K562 (cell line): Measurements from ENCODE around the gene IRF1. TPM values are rescaled to one million over a fixed set of nuclear protein-coding genes. Genes with fewer than 3 reads are reported as not detected.

Experiments used
- CAMTA2 ChIP-seq: fragments of 250-450 bp; sonication (Bioruptor Pico); conservative IDR thresholded peaks from 2 replicates; pipeline ENCODE4 v1.5.1; 2022
- CREB1 ChIP-seq, 2 experiments: sonication (generic) in 1 of 2; formaldehyde crosslinking in 1 of 2; IDR thresholded peaks; 2 replicates each; pipeline versions ENCODE4 v1.6.1 to v1.8.0; 2012 to 2022; ENCODE audit warnings: inconsistent platforms in 1 of 2, mild to moderate bottlenecking in 1 of 2, missing genetic modification reagents in 1 of 2, moderate library complexity in 1 of 2
- E2F3 ChIP-seq: fragments of 250-450 bp; sonication (Bioruptor Pico); IDR thresholded peaks from 2 replicates; pipeline ENCODE4 v1.4.0; 2020; ENCODE audit warnings: mild to moderate bottlenecking
- EGR1 ChIP-seq: fragments of 450-650 bp; conservative IDR thresholded peaks from 2 replicates; pipeline ENCODE4 v1.6.1; 2017; ENCODE audit warnings: mild to moderate bottlenecking
- ESRRB ChIP-seq: fragments of 250-450 bp; sonication (Bioruptor Pico); IDR thresholded peaks from 2 replicates; pipeline ENCODE4 v1.5.0; 2020; ENCODE audit warnings: mild to moderate bottlenecking, moderate library complexity, borderline replicate concordance
- FOSL1 ChIP-seq: fragments of 200-800 bp; sonication (Bioruptor generic); conservative IDR thresholded peaks from 2 replicates; pipeline ENCODE4 v1.6.1; 2016; ENCODE audit warnings: missing genetic modification characterization, missing compliant biosample characterization
- FOXA1 ChIP-seq: fragments of 450-650 bp; IDR thresholded peaks from 2 replicates; pipeline ENCODE4 v1.6.1; 2016; ENCODE audit warnings: mild to moderate bottlenecking, borderline replicate concordance
- FOXA3 ChIP-seq, 2 experiments: fragments of 450-650 bp in 1 of 2; sonication (generic) in 1 of 2; formaldehyde crosslinking; IDR thresholded peaks in 1 of 2; conservative IDR thresholded peaks in 1 of 2; 2 replicates each; pipeline versions ENCODE4 v1.4.0 to v1.8.0; 2020 to 2022; ENCODE audit warnings: mild to moderate bottlenecking in 2 of 2, missing genetic modification reagents in 1 of 2
- FOXK1 ChIP-seq: sonication (generic); formaldehyde crosslinking; IDR thresholded peaks from 2 replicates; pipeline ENCODE4 v1.8.0; 2022; ENCODE audit warnings: missing genetic modification reagents, mild to moderate bottlenecking, borderline replicate concordance
- HNRNPH1 ChIP-seq: fragments of 200-400 bp; formaldehyde crosslinking; optimal IDR thresholded peaks from 2 replicates; pipeline ENCODE3; 2017; ENCODE audit warnings: low read depth, mild to moderate bottlenecking, low read length, moderate library complexity
- KDM4B ChIP-seq, 2 experiments: fragments of 450-650 bp in 1 of 2; sonication (generic) in 1 of 2; IDR thresholded peaks; 2 replicates each; pipeline ENCODE4 v1.6.1; 2016 to 2017; ENCODE audit warnings: borderline replicate concordance in 2 of 2, antibody characterized with exemption in 1 of 2, low read depth in 1 of 2, mild to moderate bottlenecking in 1 of 2
- KHSRP ChIP-seq: fragments of 450-650 bp; IDR thresholded peaks from 2 replicates; pipeline ENCODE4 v1.6.1; 2017
- NFXL1 ChIP-seq: fragments of 450-650 bp; formaldehyde crosslinking; IDR thresholded peaks from 2 replicates; pipeline ENCODE4 v1.4.0; 2021; ENCODE audit warnings: mild to moderate bottlenecking
- SMARCA5 ChIP-seq: fragments of 450-650 bp; IDR thresholded peaks from 2 replicates; pipeline ENCODE4 v1.6.1; 2016
- ZKSCAN8 ChIP-seq: fragments of 200-800 bp; sonication (Bioruptor generic); IDR thresholded peaks from 2 replicates; pipeline ENCODE4 v1.6.1; 2016; ENCODE audit warnings: missing genetic modification characterization, missing compliant biosample characterization
- ZNF318 ChIP-seq, 2 experiments: fragments of 450-650 bp; IDR thresholded peaks; 2 replicates each; pipeline ENCODE4 v1.6.1; 2016; ENCODE audit warnings: mild to moderate bottlenecking in 2 of 2, borderline replicate concordance in 1 of 2, low read depth in 1 of 2, moderate library complexity in 1 of 2
- ZNF785 ChIP-seq: fragments of 250-450 bp; sonication (Bioruptor Pico); IDR thresholded peaks from 2 replicates; pipeline ENCODE4 v1.4.0; 2020; ENCODE audit warnings: mild to moderate bottlenecking
- polyA plus RNA-seq, 8 experiments: library from polyadenylated mRNA; depleted of rRNA in 4 of 8; stranded (reverse) in 5 of 8; unstranded in 3 of 8; fragments of >200 nt; fragmentation: Nextera tagmentation in 2 of 8; fragmentation: Illumina TruSeq in 1 of 8; extraction: Ambion mirVana in 2 of 8; extraction: Trizol in 1 of 8; gene quantifications; 2 replicates each; pipeline versions ENCODE4 v1.2.1 to v1.2.3, GENCODE V29; 2011 to 2014; ENCODE audit warnings: inconsistent platforms in 1 of 8, missing spikeins in 1 of 8
- total RNA-seq, 7 experiments: library from RNA; depleted of rRNA in 6 of 7; stranded (reverse); fragments of >200 nt in 6 of 7; fragmentation: Illumina TruSeq in 2 of 7; extraction: Trizol in 2 of 7; gene quantifications; 2 replicates each; pipeline versions ENCODE4 v1.2.1 to v1.2.3, GENCODE V29; 2011 to 2021; ENCODE audit warnings: low replicate concordance in 1 of 7

IRF1 gene
- total and polyA plus RNA-seq, 9 of the 15 experiments (the other 6 are each of a cell fraction or from before 2014, with no cell fraction given): 1.1 to 12.3 (median 5.9) TPM

- TF ChIP-seq CAMTA2 (CRISPR knock-in tag) (no peak), KDM4B (IDR thresholded peaks at IDR 0.05; ENCODE audit: borderline replicate concordance in 2 of 2, low read depth in 1 of 2) (peak in 1 of 2 experiments; percentile 8; a peak in 1 of 4 replicates), CREB1 (IDR thresholded peaks at IDR 0.05) (no peak), CREB1 (CRISPR knock-in tag; IDR thresholded peaks at IDR 0.05) (no peak), ZNF785 (CRISPR knock-in tag) (no peak), FOXA3 (CRISPR knock-in tag; conservative IDR thresholded peaks at IDR 0.05 in 1 of 2, IDR thresholded peaks at IDR 0.05 in 1 of 2) (0 out of 4 replicates have a peak, but pooled peaks of 1 of the 2 experiments have one; percentile 5), KHSRP (no peak), HNRNPH1 (no peak), NFXL1 (CRISPR knock-in tag) (0 out of 2 replicates have a peak, but pooled peaks have one; percentile 52), SMARCA5 (no peak; the same call in 1 of the 2 replicates), ZNF318 (IDR thresholded peaks at IDR 0.05; ENCODE audit: borderline replicate concordance in 1 of 2, low read depth in 1 of 2) (peak in 1 of 2 experiments; percentile 88; a peak in 2 of 4 replicates), FOXK1 (CRISPR knock-in tag) (no peak), FOSL1 (tag) (peak; percentile 50), FOXA1 (no peak), E2F3 (CRISPR knock-in tag) (no peak), EGR1 (no peak), ZKSCAN8 (CRISPR knock-in tag) (0 out of 2 replicates have a peak, but pooled peaks have one; percentile 65), ESRRB (CRISPR knock-in tag) (no peak)
Observed at GRCh38 chr5:132459031-132459982, 31.3 kb downstream of the IRF1 start (continued).
